H9 (cell line): ENCODE measurements around the gene UGT1A3. TPM values are rescaled to one million over a fixed set of nuclear protein-coding genes. Genes with fewer than 3 reads are reported as not detected.

ENCODE experiments used
- DNase-seq: peaks from one replicate; pipeline ENCODE4 v3.0.0-alpha.2; 2017
- H2AFZ ChIP-seq: one replicate; pipeline ENCODE4 v1.6.1; 2013; ENCODE audit warnings: mild to moderate bottlenecking, low read length, control low read depth, moderate library complexity
- H2AK5ac ChIP-seq: 2 replicates; pipeline ENCODE4 v1.6.1; 2013; ENCODE audit warnings: low read length, control low read depth, mixed read lengths; ENCODE audit not compliant: insufficient read length
- H2BK120ac ChIP-seq: one replicate; pipeline ENCODE4 v1.6.1; 2013; ENCODE audit warnings: low read depth, mild to moderate bottlenecking, low read length, control low read depth, inconsistent platforms; ENCODE audit not compliant: poor library complexity, severe bottlenecking
- H2BK12ac ChIP-seq: 2 replicates; pipeline ENCODE4 v1.6.1; 2013; ENCODE audit warnings: low read length, control low read depth, mixed read lengths, low read depth; ENCODE audit not compliant: insufficient read length
- H2BK15ac ChIP-seq: 2 replicates; pipeline ENCODE4 v1.6.1; 2013; ENCODE audit warnings: low read depth, low read length, control low read depth
- H2BK20ac ChIP-seq: one replicate; pipeline ENCODE4 v1.6.1; 2013; ENCODE audit warnings: low read depth, mild to moderate bottlenecking, low read length, control low read depth, inconsistent platforms; ENCODE audit not compliant: poor library complexity, severe bottlenecking
- H2BK5ac ChIP-seq: 2 replicates; pipeline ENCODE4 v1.6.1; 2013; ENCODE audit warnings: low read length, control low read depth, mixed read lengths; ENCODE audit not compliant: insufficient read length
- H3K14ac ChIP-seq: 2 replicates; pipeline ENCODE4 v1.6.1; 2013; ENCODE audit warnings: low read length, control low read depth; ENCODE audit not compliant: insufficient read depth
- H3K18ac ChIP-seq: 2 replicates; pipeline ENCODE4 v1.6.1; 2013; ENCODE audit warnings: low read depth, mild to moderate bottlenecking, mixed read lengths, low read length, control low read depth; ENCODE audit not compliant: insufficient read length
- H3K23ac ChIP-seq: 2 replicates; pipeline ENCODE4 v1.6.1; 2013; ENCODE audit warnings: low read length, control low read depth, mixed read lengths, low read depth; ENCODE audit not compliant: insufficient read length
- H3K23me2 ChIP-seq: 2 replicates; pipeline ENCODE4 v1.6.1; 2013; ENCODE audit warnings: low read depth, mild to moderate bottlenecking, mixed read lengths, low read length, control low read depth; ENCODE audit not compliant: insufficient read length, poor library complexity, severe bottlenecking
- H3K27ac ChIP-seq: 2 replicates; pipeline ENCODE4 v1.5.1; 2013; ENCODE audit warnings: low read length, control low read depth, mixed read lengths, low read depth; ENCODE audit not compliant: insufficient read length
- H3K27me3 ChIP-seq: 2 replicates; pipeline ENCODE4 v1.6.1; 2013; ENCODE audit warnings: low read length, control low read depth, inconsistent platforms; ENCODE audit not compliant: insufficient read depth
- H3K4ac ChIP-seq: 2 replicates; pipeline ENCODE4 v1.6.1; 2013; ENCODE audit warnings: low read depth, mild to moderate bottlenecking, control low read depth, inconsistent platforms, low read length, moderate library complexity
- H3K4me1 ChIP-seq: 2 replicates; pipeline ENCODE4 v1.6.1; 2013; ENCODE audit warnings: low read length, control low read depth, inconsistent platforms; ENCODE audit not compliant: insufficient read depth
- H3K4me2 ChIP-seq: 2 replicates; pipeline ENCODE4 v1.6.1; 2013; ENCODE audit warnings: low read length, control low read depth, mixed read lengths; ENCODE audit not compliant: insufficient read length, insufficient read depth
- H3K56ac ChIP-seq: 2 replicates; pipeline ENCODE4 v1.6.1; 2013; ENCODE audit warnings: low read depth, mild to moderate bottlenecking, mixed read lengths, low read length, control low read depth; ENCODE audit not compliant: insufficient read length
- H3K79me1 ChIP-seq: 2 replicates; pipeline ENCODE4 v1.6.1; 2013; ENCODE audit warnings: low read depth, mild to moderate bottlenecking, moderate library complexity, low read length, control low read depth, inconsistent platforms; ENCODE audit not compliant: insufficient read depth, poor library complexity, severe bottlenecking
- H3K79me2 ChIP-seq: 2 replicates; pipeline ENCODE4 v1.6.1; 2013; ENCODE audit warnings: low read length, control low read depth, inconsistent platforms; ENCODE audit not compliant: insufficient read depth
- H3K9ac ChIP-seq: 2 replicates; pipeline ENCODE4 v1.6.1; 2013; ENCODE audit warnings: low read length, control low read depth, mixed read lengths; ENCODE audit not compliant: insufficient read length; ENCODE audit errors: extremely low read depth
- H3K9me3 ChIP-seq: one replicate; pipeline ENCODE4 v1.6.1; 2013; ENCODE audit warnings: low read depth, low read length, inconsistent platforms; ENCODE audit not compliant: control insufficient read depth
- H3T11ph ChIP-seq: one replicate; pipeline ENCODE4 v1.6.1; 2013; ENCODE audit warnings: mild to moderate bottlenecking, low read length, control low read depth, inconsistent platforms
- H4K20me1 ChIP-seq: one replicate; pipeline ENCODE4 v1.6.1; 2013; ENCODE audit not compliant: control insufficient read depth, insufficient read length, insufficient read depth
- H4K5ac ChIP-seq: 2 replicates; pipeline ENCODE4 v1.6.1; 2013; ENCODE audit warnings: low read depth, mild to moderate bottlenecking, mixed read lengths, low read length, control low read depth; ENCODE audit not compliant: insufficient read length
- H4K8ac ChIP-seq: replicated peaks from 2 replicates; pipeline ENCODE4 v1.6.1; 2013; ENCODE audit warnings: low read length, control low read depth, mixed read lengths, low read depth; ENCODE audit not compliant: insufficient read length
- H4K91ac ChIP-seq: 2 replicates; pipeline ENCODE4 v1.6.1; 2013; ENCODE audit warnings: low read depth, mild to moderate bottlenecking, moderate library complexity, mixed read lengths, low read length, control low read depth; ENCODE audit not compliant: insufficient read length
- H3K27ac Mint-ChIP-seq, 3 experiments: 2 replicates in 2 of 3; 3 replicates in 1 of 3; pipeline ENCODE4 v1.8.0; 2020 to 2021; ENCODE audit warnings: mixed read lengths in 3 of 3, mild to moderate bottlenecking in 1 of 3, moderate library complexity in 1 of 3
- H3K27me3 Mint-ChIP-seq: 2 replicates; pipeline ENCODE4 v1.8.0; 2021; ENCODE audit warnings: low read depth, mild to moderate bottlenecking, moderate library complexity, mixed read lengths
- H3K36me3 Mint-ChIP-seq, 3 experiments: 2 replicates in 2 of 3; 3 replicates in 1 of 3; pipeline ENCODE4 v1.8.0; 2020 to 2021; ENCODE audit warnings: low read depth in 3 of 3, mixed read lengths in 3 of 3; ENCODE audit not compliant: insufficient read depth in 1 of 3
- H3K4me1 Mint-ChIP-seq, 2 experiments: 2 replicates each; pipeline ENCODE4 v1.8.0; 2020; ENCODE audit warnings: mixed read lengths in 2 of 2
- H3K4me3 Mint-ChIP-seq, 2 experiments: 2 replicates in 1 of 2; 3 replicates in 1 of 2; pipeline ENCODE4 v1.8.0; 2020 to 2021; ENCODE audit warnings: mild to moderate bottlenecking in 2 of 2, mixed read lengths in 2 of 2, moderate library complexity in 1 of 2
- H3K9me3 Mint-ChIP-seq, 2 experiments: 2 replicates in 1 of 2; 3 replicates in 1 of 2; pipeline ENCODE4 v1.8.0; 2020; ENCODE audit warnings: mild to moderate bottlenecking in 2 of 2, mixed read lengths in 2 of 2, moderate library complexity in 1 of 2
- WGBS: extraction: QIAGEN DNeasy Blood & Tissue Kit; methylation state at CpG from one replicate; pipeline ENCODE4 v1.1.7; 2013; ENCODE audit warnings: missing lambda C conversion rate, low lambda C conversion rate, mixed read lengths; ENCODE audit not compliant: insufficient read length; ENCODE audit errors: extremely low coverage; 5-methylcytosine and 5-hydroxymethylcytosine counted together
- total RNA-seq: library from RNA; stranded (reverse); gene quantifications from 2 replicates; pipeline ENCODE4 v1.2.1, GENCODE V29; 2021
- TF ChIP-seq, protein P1 (sequence below): fragments of 200-600 bp; sonication (generic); conservative IDR thresholded peaks from 3 replicates; pipeline ENCODE4 v1.8.0; 2021; ENCODE audit warnings: antibody characterized with exemption, mild to moderate bottlenecking

The UGT1A3 gene
- total RNA-seq, 1 experiment from 2014 or later = not detected

DNA sequence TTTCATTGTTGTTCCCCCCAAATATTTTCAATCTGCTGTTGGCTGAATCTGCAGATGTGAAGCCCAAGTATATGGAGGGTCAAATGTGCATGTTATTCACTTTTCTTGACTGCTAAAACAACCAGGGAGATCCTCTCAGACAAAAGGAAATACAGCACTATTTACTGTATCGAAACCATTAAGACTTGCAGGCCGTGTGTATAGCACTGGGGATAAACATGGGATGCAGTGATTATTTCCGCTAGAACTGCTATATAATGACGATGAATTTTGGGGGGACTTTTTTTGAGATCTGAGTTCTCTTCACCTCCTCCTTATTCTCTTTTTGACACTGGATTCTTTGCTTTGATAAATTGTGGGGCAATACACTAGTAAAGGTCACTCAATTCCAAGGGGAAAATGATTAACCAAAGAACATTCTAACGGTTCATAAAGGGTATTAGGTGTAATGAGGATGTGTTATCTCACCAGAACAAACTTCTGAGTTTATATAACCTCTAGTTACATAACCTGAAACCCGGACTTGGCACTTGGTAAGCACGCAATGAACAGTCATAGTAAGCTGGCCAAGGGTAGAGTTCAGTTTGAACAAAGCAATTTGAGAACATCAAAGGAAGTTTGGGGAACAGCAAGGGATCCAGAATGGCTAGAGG is 27.7 kb downstream of the UGT1A3 start:
- Histone ChIP-seq H3K18ac (no peak overlapping the region), H3K4ac (no peak overlapping the region), H4K5ac (no peak overlapping the region), H3K23ac (no peak overlapping the region), H3T11ph (no peak overlapping the region), H3K79me2 (no peaks in the 10 kb centered on the region), H4K8ac (no peak overlapping the region), H3K4me1 (no peaks in the 10 kb centered on the region), H3K27ac (no peak overlapping the region), H3K9me3 (no peaks in the 10 kb centered on the region), H4K91ac (no peak overlapping the region), H3K79me1 (no peaks in the 10 kb centered on the region), H2AFZ (no peak overlapping the region), H3K56ac (no peak overlapping the region), H2AK5ac (no peak overlapping the region), H2BK120ac (no peak overlapping the region), H3K4me2 (no peak overlapping the region), H3K27me3 (no peaks in the 10 kb centered on the region), H4K20me1 (no peaks in the 10 kb centered on the region), H3K14ac (no peak overlapping the region), H3K9ac (no peak overlapping the region), H2BK15ac (no peak overlapping the region), H2BK20ac (no peak overlapping the region), H3K23me2 (no peaks in the 10 kb centered on the region), H2BK5ac (no peak overlapping the region), H2BK12ac (no peak overlapping the region)
- peaks cover 9% of the 10 kb centered on the region in 2 experiments for H3K9me3 Mint-ChIP-seq
- no peak for DNase-seq
- peaks cover 0 to 6% (median 2%) of the 10 kb centered on the region in 3 experiments; a peak in 4 of 7 replicates for H3K36me3 Mint-ChIP-seq
- no peak overlapping the region for H3K27ac Mint-ChIP-seq
- peaks cover 11% of the 10 kb centered on the region for H3K27me3 Mint-ChIP-seq
- TF ChIP-seq, protein P1, sequence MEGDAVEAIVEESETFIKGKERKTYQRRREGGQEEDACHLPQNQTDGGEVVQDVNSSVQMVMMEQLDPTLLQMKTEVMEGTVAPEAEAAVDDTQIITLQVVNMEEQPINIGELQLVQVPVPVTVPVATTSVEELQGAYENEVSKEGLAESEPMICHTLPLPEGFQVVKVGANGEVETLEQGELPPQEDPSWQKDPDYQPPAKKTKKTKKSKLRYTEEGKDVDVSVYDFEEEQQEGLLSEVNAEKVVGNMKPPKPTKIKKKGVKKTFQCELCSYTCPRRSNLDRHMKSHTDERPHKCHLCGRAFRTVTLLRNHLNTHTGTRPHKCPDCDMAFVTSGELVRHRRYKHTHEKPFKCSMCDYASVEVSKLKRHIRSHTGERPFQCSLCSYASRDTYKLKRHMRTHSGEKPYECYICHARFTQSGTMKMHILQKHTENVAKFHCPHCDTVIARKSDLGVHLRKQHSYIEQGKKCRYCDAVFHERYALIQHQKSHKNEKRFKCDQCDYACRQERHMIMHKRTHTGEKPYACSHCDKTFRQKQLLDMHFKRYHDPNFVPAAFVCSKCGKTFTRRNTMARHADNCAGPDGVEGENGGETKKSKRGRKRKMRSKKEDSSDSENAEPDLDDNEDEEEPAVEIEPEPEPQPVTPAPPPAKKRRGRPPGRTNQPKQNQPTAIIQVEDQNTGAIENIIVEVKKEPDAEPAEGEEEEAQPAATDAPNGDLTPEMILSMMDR = no peak
- no CpG with 5 or more reads among the region's 7 CpGs for WGBS
- H3K4me1 Mint-ChIP-seq = peaks cover 5 to 8% of the 10 kb centered on the region in 2 experiments
- no peak overlapping the region for H3K4me3 Mint-ChIP-seq
